Loucy (cell line): ENCODE measurements around the gene GAB2.

ENCODE experiments used
- EZH2phosphoT487 ChIP-seq: fragments of 200-600 bp; IDR thresholded peaks from 2 replicates; pipeline ENCODE4 v1.6.1; 2018; ENCODE audit warnings: antibody characterized with exemption, mild to moderate bottlenecking, moderate library complexity, borderline replicate concordance
- TF ChIP-seq, protein P1 (sequence below): fragments of 200-600 bp; sonication (generic); conservative IDR thresholded peaks from 2 replicates; pipeline ENCODE4 v1.5.1; 2014; ENCODE audit warnings: mild to moderate bottlenecking, antibody characterized with exemption, low read length

DNA sequence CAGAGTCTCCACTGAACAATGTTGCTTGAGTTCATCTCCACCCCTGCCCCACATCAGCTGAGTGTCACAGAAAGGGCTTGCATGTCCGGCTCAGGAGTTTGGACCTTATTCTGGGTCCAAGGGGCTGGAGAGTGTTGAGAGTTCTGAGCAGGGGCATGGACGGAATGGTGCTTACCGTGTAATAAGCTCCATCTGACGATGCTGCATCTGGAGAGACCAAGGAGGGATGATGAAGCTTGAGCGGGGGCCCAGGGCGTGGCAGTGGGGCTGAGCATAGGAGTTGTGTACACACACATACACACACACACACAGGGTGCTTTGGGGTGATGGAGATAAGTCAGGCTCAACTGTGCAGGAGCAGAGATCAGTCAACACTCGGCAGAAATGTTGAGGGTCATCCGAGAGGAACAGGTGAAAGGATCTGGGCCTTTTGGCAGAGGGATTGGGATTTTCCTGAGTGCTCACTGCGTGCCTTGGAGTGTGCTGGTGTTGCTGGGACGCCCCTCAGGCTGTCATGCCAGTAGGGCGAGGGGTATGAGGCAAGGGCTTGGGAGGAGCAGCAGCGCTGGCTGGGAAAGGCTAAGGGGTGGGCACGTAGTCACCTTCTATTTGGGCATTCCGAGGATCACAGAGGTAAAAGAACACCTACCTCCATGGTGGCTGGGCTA, 226.6 kb downstream of the GAB2 start:
- TF ChIP-seq, protein P1, sequence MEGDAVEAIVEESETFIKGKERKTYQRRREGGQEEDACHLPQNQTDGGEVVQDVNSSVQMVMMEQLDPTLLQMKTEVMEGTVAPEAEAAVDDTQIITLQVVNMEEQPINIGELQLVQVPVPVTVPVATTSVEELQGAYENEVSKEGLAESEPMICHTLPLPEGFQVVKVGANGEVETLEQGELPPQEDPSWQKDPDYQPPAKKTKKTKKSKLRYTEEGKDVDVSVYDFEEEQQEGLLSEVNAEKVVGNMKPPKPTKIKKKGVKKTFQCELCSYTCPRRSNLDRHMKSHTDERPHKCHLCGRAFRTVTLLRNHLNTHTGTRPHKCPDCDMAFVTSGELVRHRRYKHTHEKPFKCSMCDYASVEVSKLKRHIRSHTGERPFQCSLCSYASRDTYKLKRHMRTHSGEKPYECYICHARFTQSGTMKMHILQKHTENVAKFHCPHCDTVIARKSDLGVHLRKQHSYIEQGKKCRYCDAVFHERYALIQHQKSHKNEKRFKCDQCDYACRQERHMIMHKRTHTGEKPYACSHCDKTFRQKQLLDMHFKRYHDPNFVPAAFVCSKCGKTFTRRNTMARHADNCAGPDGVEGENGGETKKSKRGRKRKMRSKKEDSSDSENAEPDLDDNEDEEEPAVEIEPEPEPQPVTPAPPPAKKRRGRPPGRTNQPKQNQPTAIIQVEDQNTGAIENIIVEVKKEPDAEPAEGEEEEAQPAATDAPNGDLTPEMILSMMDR: no peak
- TF ChIP-seq EZH2phosphoT487: no peak
